Chondrocyte (in vitro differentiated cells): ENCODE measurements around the gene GALNT14. TPM values are rescaled to one million over a fixed set of nuclear protein-coding genes. Genes with fewer than 3 reads are reported as not detected.

Experiments
- DNase-seq: peaks from one replicate; pipeline ENCODE4 v3.0.0; 2021; ENCODE audit warnings: mixed read lengths, low spot score
- H3K27ac Mint-ChIP-seq: one replicate; pipeline ENCODE4 v1.8.0; 2021; ENCODE audit warnings: mild to moderate bottlenecking, moderate library complexity, mixed read lengths; ENCODE audit not compliant: unreplicated experiment
- H3K27me3 Mint-ChIP-seq: 2 replicates; pipeline ENCODE4 v1.8.0; 2021; ENCODE audit warnings: low read depth, mixed read lengths
- H3K36me3 Mint-ChIP-seq: 2 replicates; pipeline ENCODE4 v1.8.0; 2021; ENCODE audit warnings: low read depth, mixed read lengths
- H3K4me1 Mint-ChIP-seq: 2 replicates; pipeline ENCODE4 v1.8.0; 2021; ENCODE audit warnings: low read depth, mild to moderate bottlenecking, mixed read lengths
- H3K4me3 Mint-ChIP-seq: one replicate; pipeline ENCODE4 v1.8.0; 2021; ENCODE audit warnings: mild to moderate bottlenecking, moderate library complexity, mixed read lengths; ENCODE audit not compliant: unreplicated experiment
- H3K9me3 Mint-ChIP-seq: 2 replicates; pipeline ENCODE4 v1.8.0; 2021; ENCODE audit warnings: low read depth, mixed read lengths
- CTCF ChIP-seq: fragments of 200-600 bp; sonication (generic); IDR thresholded peaks from 2 replicates; pipeline ENCODE4 v1.5.0; 2021; ENCODE audit warnings: antibody characterized with exemption, mild to moderate bottlenecking, moderate library complexity
- total RNA-seq: library from RNA; stranded (reverse); gene quantifications from 3 replicates; pipeline ENCODE4 v1.2.1, GENCODE V29; 2021

The GALNT14 gene
- total RNA-seq, 1 donor from 2014 or later, result 17.8 TPM

- Mint-ChIP-seq H3K27me3 (peaks cover 67% of the 10 kb centered on the region), H3K4me1 (peaks cover 5% of the 10 kb centered on the region), H3K4me3 (peak overlapping the region; percentile 37), H3K27ac (no peak overlapping the region), H3K9me3 (no peaks in the 10 kb centered on the region), H3K36me3 (peaks cover 2% of the 10 kb centered on the region)
- no peak for DNase-seq
- no peak for TF ChIP-seq CTCF
Measured at GRCh38 chr2:31136000-31136399, 2.2 kb downstream of the GALNT14 start.

- DNase-seq, result no peak
- peaks cover 2% of the 10 kb centered on the region for H3K36me3 Mint-ChIP-seq
- peaks cover 5% of the 10 kb centered on the region for H3K4me1 Mint-ChIP-seq
- H3K4me3 Mint-ChIP-seq, result no peak overlapping the region
- no peaks in the 10 kb centered on the region for H3K9me3 Mint-ChIP-seq
- TF ChIP-seq CTCF, result no peak
- no peak overlapping the region for H3K27ac Mint-ChIP-seq
- peaks cover 62% of the 10 kb centered on the region for H3K27me3 Mint-ChIP-seq
Measured at GRCh38 chr2:31134480-31134879, 3.8 kb downstream of the GALNT14 start.

GRCh38 chr2:31132786-31133185 lies 5.5 kb downstream of the GALNT14 start:
- Mint-ChIP-seq H3K9me3 (no peaks in the 10 kb centered on the region), H3K27ac (no peak overlapping the region), H3K27me3 (peaks cover 64% of the 10 kb centered on the region), H3K36me3 (peaks cover 2% of the 10 kb centered on the region), H3K4me3 (no peak overlapping the region), H3K4me1 (peaks cover 5% of the 10 kb centered on the region)
- no peak for TF ChIP-seq CTCF
- no peak for DNase-seq

GRCh38 chr2:31131871-31132270 lies 6.4 kb downstream of the GALNT14 start:
- no peaks in the 10 kb centered on the region for H3K9me3 Mint-ChIP-seq
- peaks cover 2% of the 10 kb centered on the region for H3K4me1 Mint-ChIP-seq
- H3K27me3 Mint-ChIP-seq, result peaks cover 62% of the 10 kb centered on the region
- no peak for DNase-seq
- no peak overlapping the region for H3K27ac Mint-ChIP-seq
- TF ChIP-seq CTCF, result no peak
- H3K36me3 Mint-ChIP-seq, result peaks cover 2% of the 10 kb centered on the region
- H3K4me3 Mint-ChIP-seq, result no peak overlapping the region

- no peaks in the 10 kb centered on the region for H3K9me3 Mint-ChIP-seq
- peaks cover 41% of the 10 kb centered on the region for H3K27me3 Mint-ChIP-seq
- H3K27ac Mint-ChIP-seq, result no peak overlapping the region
- peaks cover 2% of the 10 kb centered on the region for H3K36me3 Mint-ChIP-seq
- DNase-seq, result no peak
- no peak for TF ChIP-seq CTCF
- no peak overlapping the region for H3K4me3 Mint-ChIP-seq
- H3K4me1 Mint-ChIP-seq, result peaks cover 14% of the 10 kb centered on the region
Measured at GRCh38 chr2:31129375-31130171, 8.7 kb downstream of the GALNT14 start.
